GM12801 (cell line): ENCODE data around the gene PEX5L.

ENCODE experiments used
- CTCF ChIP-seq: IDR thresholded peaks from one replicate; pipeline ENCODE4 v1.5.1; 2011; ENCODE audit warnings: control low read depth; ENCODE audit not compliant: insufficient read length; ENCODE audit errors: extremely low read depth

PEX5L gene

GRCh38 chr3:179769411-179770247, 267.1 kb downstream of the PEX5L start:
- TF ChIP-seq CTCF: no peak

GRCh38 chr3:179768080-179768479, 268.7 kb downstream of the PEX5L start:
- no peak for TF ChIP-seq CTCF

GRCh38 chr3:179766416-179767133, 270.2 kb downstream of the PEX5L start:
- TF ChIP-seq CTCF: no peak

- TF ChIP-seq CTCF: no peak
These were observed 271.3 kb downstream of the PEX5L start for GRCh38 chr3:179765396-179765795.

- no peak for TF ChIP-seq CTCF
These were observed 275.8 kb downstream of the PEX5L start for GRCh38 chr3:179760944-179761343.

GRCh38 chr3:179750720-179751328, 285.9 kb downstream of the PEX5L start:
- no peak for TF ChIP-seq CTCF

GRCh38 chr3:179745716-179746115, 291.0 kb downstream of the PEX5L start:
- no peak for TF ChIP-seq CTCF
